GM20431 (cell line): ENCODE measurements around the gene AGTRAP.

Source experiments
- in situ Hi-C: fragments of 300-500 bp; cut with MseI, MboI; formaldehyde crosslinking; loops from one replicate; pipeline ENCODE4 v1.15.0; 2020; ENCODE audit warnings: low sequenced_read_pairs; ENCODE audit not compliant: unreplicated experiment

The AGTRAP gene

GRCh38 chr1:11705596-11705995 is 30.3 kb upstream of the AGTRAP start:
- in situ Hi-C loops, result no loop called here

GRCh38 chr1:11706292-11706691 is 29.6 kb upstream of the AGTRAP start:
- in situ Hi-C loops, result no loop called here

GRCh38 chr1:11707621-11708276 is 28.2 kb upstream of the AGTRAP start:
- in situ Hi-C loops, result no loop called here

GRCh38 chr1:11708554-11709350 is 27.2 kb upstream of the AGTRAP start:
- in situ Hi-C loops, result no loop called here

- in situ Hi-C loops, result no loop called here
Observed at GRCh38 chr1:11711490-11711889, 24.4 kb upstream of the AGTRAP start.

- in situ Hi-C loops, result no loop called here
Observed at GRCh38 chr1:11712285-11712684, 23.7 kb upstream of the AGTRAP start.

- in situ Hi-C loops, result no loop called here
Observed at GRCh38 chr1:11713095-11713494, 22.8 kb upstream of the AGTRAP start.

GRCh38 chr1:11714831-11715575 is 20.9 kb upstream of the AGTRAP start:
- in situ Hi-C loops, result no loop called here

GRCh38 chr1:11719313-11720032 is 16.5 kb upstream of the AGTRAP start:
- in situ Hi-C loops, result loop anchor here (10.0 kb wide), 1 partner anchor 65 kb away; the partner anchor contains the start of genes FBXO2 and FBXO44

- in situ Hi-C loops, result loop anchor here (10.0 kb wide), 1 partner anchor 65 kb away; the partner anchor contains the start of genes FBXO2 and FBXO44
Observed at GRCh38 chr1:11720033-11720376, 15.9 kb upstream of the AGTRAP start.

GRCh38 chr1:11720525-11720924 is 15.4 kb upstream of the AGTRAP start:
- in situ Hi-C loops, result loop anchor here (10.0 kb wide), 1 partner anchor 66 kb away; the partner anchor contains the start of genes FBXO2 and FBXO44

- in situ Hi-C loops, result loop anchor here (10.0 kb wide), 1 partner anchor 67 kb away; the partner anchor contains the start of genes FBXO2 and FBXO44
Observed at GRCh38 chr1:11721311-11721710, 14.6 kb upstream of the AGTRAP start.

- in situ Hi-C loops, result loop anchor here (10.0 kb wide), 1 partner anchor 68 kb away; the partner anchor contains the start of genes FBXO2 and FBXO44
Observed at GRCh38 chr1:11722538-11722937, 13.4 kb upstream of the AGTRAP start.

GRCh38 chr1:11725616-11726015 is 10.3 kb upstream of the AGTRAP start:
- in situ Hi-C loops, result loop anchor here (10.0 kb wide), 1 partner anchor 71 kb away; the partner anchor contains the start of genes FBXO2 and FBXO44

GRCh38 chr1:11727119-11727518 is 8.8 kb upstream of the AGTRAP start:
- in situ Hi-C loops, result loop anchor here (10.0 kb wide), 1 partner anchor 72 kb away; the partner anchor contains the start of genes FBXO2 and FBXO44

GRCh38 chr1:11728126-11728806 is 7.7 kb upstream of the AGTRAP start:
- in situ Hi-C loops, result loop anchor here (10.0 kb wide), 1 partner anchor 73 kb away; the partner anchor contains the start of genes FBXO2 and FBXO44

- in situ Hi-C loops, result loop anchor here (10.0 kb wide), 1 partner anchor 74 kb away; the partner anchor contains the start of genes FBXO2 and FBXO44
Observed at GRCh38 chr1:11729155-11729497, 6.8 kb upstream of the AGTRAP start.

- in situ Hi-C loops, result loop anchor here (10.0 kb wide), 1 partner anchor 75 kb away; the partner anchor contains the start of genes FBXO2 and FBXO44
Observed at GRCh38 chr1:11729498-11730428, 6.2 kb upstream of the AGTRAP start.
